Stimulated activated CD4-positive, alpha-beta T cell treated with anti-CD3 and anti-CD28 coated beads, Interleukin-15, amount 100 ng/mL, for 48 hours (primary cell): ENCODE results near the gene NACAD.
A peak's percentile ranks its signal among the peaks of the same experiment; 100 is the strongest.
"Not testable (repeated sequence)": the region's sequence is repeated elsewhere in the genome, so short reads cannot be mapped to it uniquely, and the experiment has no call there.

Experiments used
- DNase-seq, 2 donors: peaks; one replicate each; pipeline ENCODE4 v3.0.0-alpha.2; 2020; ENCODE audit warnings: low read depth in 2 of 2

Gene NACAD

DNA sequence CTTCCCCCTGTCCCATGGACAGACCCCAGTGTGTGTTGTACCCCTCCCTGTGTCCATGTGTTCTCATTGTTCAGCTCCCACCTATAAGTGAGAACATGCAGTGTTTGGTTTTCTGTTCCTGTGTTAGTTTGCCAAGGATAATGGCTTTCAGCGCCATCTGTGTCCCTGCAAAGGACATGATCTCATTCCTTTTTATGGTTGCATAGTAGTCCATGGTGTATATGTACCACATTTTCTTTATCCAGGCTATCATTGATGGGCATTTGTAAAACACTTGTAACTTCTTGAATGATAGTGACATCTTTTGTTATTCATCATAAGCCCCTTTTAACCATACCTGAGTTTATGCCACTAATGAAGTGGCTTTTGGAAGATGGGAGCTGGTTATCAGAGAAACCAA is 25.5 kb upstream of the NACAD start:
- not testable (repeated sequence) for DNase-seq

DNA sequence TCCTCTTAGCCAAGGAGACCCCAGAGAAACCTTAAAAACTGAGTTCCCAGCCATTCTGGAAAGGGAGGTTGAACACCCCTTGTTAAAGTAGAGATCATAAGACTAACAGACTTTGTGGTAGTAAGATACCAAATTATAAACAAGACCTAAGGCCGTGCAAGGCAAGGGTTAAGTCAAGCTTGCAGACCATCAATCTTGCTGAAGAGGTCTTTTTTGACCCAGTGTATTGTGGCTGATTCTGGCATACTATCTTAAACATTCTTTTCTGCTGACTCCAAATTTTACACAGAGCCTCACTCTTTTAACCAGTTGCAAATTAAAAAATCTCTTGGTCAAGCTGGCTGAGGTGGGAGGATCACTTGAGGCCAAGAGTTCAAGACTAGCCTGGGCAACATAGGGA is 23.9 kb upstream of the NACAD start:
- DNase-seq, result no peak

DNA sequence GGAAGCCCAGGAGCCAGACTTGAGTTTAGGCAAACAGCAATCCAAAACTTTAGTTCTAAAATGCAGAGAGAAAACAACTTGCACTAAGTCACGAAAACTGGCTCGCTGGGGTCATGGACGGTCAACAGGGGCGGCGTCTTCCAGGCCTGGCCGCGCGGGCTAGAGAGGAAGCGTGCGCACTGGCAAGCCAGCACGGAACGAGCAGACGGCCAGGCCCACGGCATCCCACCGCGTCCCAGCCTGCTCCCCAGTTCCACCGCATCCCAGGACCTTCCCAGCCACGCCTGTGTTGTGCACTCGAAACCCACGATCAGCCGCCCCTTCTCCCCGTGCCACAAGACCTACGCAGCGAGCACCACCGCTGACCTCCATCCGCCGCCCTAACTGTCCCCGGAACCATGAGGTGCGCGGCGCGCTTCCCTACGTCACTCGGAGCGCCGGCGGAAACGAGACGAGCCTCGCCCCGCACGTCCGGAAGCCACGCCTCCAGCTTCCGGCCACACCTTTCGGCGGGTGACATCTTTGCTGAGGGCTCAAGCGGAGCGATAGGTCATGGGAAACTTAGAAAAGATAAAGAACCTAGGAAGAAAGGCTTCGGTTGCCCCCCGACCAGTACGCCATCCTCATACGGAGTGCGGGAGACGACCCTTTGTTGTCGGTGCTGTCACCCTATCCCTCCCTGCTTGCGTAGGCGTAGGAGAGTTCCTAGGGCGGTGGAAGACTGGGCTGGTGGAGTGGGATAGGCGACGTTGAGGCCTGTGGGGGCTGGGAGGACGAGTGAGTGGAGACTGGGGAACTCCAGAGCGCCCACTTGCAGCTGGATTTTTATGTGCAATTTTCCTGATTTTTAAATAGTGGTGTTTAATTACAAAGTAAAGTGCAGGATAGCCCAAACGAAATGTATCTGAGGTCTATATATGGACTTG is 22.8 kb upstream of the NACAD start, which contains the start of gene TBRG4:
Gene TBRG4, minus strand, starts transcription at position 400 of the 926 bp plus-strand sequence. CDS start 2,460 bp downstream, outside the sequence.
- peak; percentile 86 to 95 for DNase-seq

DNA sequence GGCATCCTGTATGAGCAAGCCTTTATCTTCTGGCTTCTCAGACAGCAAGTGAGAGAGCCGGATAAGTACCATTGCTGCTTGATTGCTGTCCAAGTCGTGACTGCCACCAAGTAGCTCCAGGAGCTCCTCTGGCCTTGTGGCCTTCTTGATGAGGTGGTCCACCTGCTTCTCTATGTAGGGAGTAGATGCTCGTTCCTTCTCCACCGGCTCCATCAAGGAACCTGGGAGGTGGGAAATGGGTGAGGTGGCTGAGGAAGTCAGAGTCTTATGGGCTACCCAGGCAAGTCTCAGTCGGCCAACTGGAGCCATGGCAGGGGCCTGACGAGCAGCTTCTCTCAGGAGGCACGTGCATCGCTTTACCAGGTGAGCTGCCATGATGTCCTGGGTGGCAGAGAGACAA is 20.1 kb upstream of the NACAD start:
- DNase-seq, result no peak

DNA sequence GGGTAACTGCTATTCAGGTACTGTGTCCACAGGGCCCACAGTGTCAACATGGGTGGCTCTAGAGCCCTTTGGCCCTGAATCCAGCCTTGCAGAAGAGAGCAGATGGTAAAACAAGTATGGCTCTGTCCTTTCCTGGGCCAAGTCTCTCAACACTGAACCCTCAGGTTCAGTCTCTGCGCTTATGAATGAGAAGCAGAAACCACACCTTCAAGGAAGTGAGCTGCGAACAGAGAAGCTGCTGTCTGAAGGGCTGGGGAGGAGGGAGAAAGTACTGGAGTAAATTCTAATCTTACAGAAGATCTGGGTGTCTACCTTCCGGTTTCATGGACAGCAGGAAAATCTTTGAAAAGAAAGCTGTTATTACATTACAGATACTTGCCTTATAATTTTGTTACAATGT is 18.6 kb upstream of the NACAD start:
- DNase-seq, result no peak

DNA sequence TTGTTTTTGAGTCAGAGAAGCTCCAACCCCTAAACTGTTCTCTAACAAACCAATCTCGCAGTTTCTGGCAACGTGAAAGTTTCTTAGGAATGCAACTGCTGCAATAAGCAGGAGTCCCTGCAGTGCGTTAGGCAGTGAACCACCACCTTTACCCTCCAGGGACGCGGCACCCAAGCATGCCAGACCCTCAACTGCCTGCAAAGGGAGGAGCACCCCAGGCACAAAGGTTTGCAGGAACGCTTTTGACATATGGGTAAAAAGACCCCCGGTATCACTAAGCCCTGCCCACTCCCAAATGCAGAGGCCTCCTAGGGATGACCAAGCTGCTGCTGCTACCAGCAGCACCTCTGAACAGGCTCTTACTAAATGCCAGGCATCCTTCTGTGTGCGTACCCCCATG is 18.1 kb upstream of the NACAD start:
- DNase-seq, result no peak

DNA sequence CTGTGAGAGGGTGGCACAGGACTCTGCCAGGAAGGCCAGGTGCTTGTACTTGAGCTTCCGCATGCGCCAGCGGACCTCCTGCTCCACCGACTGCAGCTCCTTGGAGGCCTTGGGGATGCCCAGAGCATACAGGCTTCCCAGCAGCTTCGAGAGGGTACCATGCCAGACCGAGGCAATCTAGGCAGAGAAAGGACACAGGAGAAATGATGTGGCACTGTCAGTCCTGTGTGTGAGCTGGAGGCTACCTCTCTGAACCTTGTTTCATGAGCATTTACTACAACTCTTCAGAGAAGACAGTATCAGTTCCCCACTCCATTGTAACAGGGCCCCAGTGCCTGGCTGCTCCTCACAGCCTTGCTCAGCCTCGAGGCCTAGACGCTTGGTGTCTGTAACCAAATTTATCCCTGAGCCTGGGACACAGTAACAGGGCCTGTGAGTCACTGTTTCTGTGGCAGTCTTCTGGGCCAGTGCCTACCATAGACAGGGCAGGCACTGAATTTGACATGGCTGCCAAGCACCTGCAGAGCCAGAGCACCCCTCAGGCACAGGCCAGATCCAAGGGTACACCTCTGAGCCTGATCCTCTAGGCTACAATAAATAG is 16.9 kb upstream of the NACAD start:
- DNase-seq, result no peak

DNA sequence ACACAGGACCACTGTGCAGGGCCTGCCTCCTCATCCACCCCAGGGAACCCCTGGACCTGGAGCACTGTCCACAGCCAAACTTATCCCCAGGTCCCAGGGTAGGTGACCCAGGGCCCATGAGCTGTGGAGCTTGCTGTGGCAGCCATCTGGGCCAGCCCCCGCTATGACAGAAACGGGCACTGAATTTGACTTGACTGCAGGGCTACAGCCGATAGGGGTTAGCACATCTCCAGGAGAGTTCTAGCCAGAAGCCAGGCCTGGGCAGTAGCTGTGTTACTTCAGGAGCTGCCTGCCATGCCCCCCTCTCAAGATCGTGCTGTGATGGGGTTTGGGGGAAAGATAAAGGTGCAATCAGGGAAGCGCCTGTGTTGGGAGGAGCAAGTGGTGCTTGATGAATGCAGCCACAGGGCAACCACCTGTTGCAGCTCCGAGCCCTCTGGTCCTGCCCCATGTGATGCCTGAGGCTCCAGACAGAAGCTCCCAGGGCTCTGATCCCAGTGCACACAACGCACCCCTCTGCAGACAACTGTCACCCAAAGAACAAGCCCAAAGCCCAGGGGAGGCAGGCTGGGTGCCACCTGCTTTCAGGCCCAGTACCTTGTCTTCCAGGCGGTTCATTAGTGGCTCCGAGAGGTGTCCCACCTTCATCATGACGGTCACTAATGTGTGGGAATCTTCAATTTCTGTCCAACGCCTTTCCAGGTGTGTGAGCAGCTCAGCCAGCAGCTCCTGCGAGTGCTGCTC is 16.2 kb upstream of the NACAD start:
- DNase-seq, result no peak

DNA sequence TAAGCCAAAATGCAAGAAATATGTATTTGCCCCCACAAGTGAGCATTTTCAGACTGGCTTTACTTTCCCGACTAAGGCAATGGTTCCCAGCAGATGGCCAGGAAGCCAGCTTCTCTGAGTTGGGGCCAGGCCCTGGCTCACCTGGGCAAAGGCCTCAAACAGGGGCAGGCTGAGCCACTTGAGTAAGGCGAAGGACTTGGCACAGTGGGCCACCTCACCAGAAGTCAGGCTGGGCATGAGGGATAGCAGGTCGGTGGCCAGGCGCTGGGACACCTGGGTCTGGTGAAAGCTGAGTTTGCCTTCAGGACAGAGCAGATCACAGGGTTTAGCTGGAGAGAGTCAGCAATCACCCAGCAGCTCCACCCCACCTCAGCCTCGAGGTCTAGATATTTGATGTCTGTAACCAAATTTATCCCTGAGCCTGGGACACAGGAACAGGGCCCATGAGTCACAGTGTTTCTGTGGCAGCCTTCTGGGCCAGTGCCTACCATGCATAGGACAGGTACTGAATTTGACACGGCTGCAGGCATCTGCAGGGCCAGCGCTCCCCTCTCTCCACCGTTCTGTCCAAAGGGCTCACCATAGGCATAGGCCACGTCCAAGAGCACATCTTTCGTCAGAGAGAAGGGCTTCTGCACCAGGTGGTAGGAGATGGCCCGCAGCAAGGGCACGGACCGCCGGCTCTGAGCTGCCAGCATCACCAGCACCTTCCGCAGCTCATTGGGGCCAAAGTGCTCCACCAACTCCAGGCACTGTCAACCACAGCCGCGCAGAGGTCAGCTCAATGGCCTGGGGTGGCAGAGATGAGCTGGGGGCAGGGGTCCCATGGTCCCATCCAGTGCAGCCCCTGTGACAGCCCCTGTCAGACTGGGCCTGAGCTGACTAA is 15.4 kb upstream of the NACAD start:
- DNase-seq, result no peak

DNA sequence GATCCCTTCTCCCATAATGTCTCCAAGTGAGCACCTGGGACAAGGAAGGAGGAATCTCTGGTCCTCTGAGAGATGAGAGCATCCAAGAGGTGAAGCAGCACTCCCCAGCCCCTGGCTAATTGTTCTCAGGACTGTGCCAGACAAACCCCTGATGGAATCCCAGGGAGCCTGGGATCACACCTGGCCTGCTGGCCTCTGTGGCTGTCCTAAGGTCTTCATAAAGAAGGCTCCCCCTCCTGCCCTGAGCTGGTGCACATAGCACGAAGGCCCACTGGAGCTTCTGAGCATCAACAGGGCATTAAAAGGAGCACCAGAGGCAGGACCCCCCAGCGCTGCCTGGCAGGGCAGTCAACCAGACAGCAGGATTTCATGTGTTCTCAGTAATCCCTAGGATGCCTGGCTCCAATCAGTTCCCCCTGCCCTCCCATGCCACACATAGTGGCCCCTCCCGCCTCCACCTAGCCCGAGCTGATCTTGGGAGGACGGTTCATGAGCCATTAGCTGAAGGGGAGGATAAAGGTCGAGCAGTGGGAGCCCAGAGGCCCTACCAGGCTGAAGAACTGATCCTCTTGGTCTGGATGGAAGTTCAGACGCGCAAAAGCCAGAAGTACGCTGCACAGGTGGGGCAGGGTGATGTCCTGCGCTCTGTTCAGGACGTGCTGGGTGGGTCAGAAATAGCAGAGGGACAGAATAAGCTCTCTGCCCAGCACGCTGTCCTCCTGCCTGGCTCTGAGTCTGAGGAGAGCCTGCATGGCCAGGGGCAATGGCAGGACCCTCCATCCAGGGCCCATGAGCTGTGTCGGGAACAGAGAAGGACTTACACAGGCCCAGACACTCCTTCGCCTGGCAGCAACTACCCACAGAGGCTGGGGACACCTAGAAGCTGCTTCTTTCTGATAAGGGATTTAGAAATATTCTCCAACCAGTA is 14.3 kb upstream of the NACAD start:
- DNase-seq, result no peak

DNA sequence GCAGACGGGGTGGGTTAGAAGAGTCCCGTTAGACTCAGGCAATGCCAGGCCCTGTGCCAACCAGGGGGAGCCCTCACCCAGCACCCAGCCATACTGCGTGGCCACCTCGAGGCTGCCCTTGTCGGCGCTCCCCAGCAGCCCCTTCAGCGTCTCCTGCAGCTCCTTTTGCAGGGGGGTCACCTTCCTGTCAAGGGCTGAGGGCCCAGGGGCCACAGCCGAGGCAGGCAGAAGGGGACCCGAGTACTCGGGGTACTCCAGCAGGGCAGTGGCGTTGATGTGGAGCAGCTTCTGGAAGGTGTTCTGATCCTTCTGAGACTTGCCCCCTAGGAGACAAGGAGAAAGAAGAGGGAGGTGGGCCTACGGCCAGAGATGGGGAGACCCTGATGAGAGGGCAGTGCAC is 13.0 kb upstream of the NACAD start:
- no peak for DNase-seq

DNA sequence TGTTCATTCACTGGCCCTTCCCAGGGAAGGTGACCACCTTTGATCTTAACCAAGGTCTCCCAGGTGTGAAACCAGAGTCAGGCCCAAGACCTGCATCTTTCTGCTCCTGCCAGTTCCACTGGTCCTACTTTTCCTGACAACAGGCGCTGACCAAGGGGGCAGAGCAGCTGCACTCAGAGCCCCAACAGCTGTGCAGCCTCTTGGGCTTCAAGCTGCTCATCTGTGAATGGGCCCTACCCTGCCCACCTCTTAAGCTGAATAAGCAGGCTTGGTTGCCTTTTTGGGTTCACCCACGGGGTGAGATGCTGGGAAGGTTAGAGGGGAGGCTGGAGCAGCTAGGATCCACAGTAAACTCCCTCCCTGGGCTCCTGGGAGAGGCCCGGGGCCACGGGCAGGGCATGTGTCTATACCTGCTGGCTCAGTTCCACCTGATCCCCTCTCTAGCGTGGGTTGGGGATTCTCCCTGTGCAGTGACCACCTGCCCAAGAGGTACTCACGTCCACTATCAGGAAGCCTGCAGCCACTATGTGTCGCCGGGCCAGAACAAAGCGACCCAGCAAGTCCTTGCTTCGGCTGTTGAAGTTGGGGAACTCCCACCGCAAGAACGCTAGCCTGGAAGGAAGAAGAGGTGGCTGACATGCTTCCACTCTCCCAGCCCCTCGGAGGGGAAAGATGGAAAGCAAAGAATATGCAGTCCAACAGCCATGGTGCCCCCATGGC is 12.2 kb upstream of the NACAD start:
- DNase-seq, result no peak

DNA sequence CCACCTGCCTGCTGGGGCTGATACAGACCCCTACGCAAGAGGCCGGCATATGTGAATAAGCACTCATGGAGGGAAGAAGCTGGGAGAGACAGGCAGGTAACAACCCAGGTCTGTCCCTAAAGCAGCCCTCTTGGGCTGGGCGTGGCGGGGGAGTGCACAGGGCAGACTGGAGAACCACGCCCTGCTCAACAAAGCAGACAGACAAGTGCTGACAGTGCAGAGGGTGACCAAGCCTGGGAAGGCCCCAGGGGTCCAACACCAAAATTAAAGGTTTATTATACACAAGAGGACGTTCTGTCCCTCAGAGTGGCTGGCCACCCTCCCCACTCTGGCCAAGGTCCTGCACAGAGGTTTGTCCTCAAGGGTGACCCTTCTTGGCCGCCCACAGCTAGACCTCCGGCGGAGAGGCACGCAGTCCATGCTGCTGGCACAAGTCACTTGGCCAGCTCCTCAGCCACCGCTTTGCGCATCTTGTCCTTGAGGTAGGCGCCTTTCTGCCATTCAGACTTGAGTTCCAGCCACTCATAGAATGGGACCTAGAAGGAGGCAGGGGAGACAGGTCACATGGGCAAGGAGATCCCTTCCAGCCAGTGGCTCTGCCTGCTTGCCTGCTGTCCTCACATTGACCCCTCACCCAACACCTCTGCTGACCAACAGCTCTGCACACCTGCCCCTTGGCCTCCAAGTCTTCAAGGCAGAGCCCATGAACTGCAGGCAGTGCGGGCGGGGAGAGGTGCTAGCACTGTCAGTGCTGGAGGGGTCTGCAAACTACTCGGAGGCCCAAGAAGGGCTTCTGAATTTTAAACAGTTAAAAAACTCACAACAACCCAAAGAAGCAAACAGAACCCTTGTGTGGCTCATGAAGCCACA is 11.4 kb upstream of the NACAD start:
- DNase-seq, result no peak

DNA sequence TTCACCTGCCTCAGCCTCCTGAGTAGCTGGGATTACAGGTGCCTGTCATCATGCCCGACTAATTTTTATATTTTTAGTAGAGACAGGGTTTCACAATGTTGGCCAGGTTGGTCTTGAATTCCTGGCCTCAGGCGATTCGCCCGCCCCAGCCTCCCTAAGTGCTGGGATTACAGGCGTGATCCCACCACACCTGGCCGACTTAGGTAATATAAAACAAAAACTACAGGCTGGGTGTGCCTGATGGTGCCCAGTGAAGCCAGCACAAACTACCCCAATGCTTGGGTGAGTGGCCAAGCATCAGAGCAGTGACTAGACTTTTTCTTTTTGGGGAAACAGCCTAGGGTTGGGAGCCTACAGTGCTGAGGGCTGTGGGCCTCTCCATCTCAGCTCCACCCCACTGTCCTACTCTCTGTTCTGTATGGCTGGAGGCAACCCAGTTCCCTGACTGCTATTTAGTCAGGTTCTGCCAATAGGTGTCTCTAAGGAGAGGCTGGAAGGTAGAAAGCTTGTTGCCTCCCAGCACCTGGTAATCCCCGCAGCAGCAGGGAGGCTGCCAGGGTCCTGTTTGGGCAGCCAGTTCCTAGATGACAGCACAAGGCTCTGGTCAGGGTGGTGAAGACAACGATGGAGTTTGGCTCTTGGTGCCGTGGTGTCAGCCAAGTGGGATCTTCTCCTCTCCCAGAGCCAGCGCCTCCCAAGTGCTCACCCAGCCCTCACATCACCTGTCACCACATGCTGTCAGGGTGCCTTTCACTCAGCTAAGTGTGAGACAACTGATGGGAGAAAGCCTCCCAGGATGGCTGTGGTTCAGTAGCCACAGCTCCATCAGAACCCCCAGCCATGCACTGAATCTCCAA is 10.4 kb upstream of the NACAD start:
- DNase-seq, result no peak

DNA sequence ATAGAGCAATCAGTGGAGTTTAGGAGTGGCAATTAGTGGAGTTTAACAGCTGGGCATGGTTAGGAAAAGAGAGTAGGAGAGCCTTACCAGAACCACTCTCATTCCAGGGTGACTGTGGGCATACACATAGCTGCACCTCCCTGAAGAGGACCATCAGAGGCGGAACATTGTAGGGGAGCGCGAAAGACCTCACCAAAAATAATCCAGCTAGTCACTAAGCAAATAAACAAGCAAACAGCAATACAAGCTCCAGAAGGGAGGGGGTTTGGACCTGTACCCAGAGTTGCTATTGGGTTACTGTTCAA is 4.1 kb upstream of the NACAD start:
- DNase-seq, result no peak

DNA sequence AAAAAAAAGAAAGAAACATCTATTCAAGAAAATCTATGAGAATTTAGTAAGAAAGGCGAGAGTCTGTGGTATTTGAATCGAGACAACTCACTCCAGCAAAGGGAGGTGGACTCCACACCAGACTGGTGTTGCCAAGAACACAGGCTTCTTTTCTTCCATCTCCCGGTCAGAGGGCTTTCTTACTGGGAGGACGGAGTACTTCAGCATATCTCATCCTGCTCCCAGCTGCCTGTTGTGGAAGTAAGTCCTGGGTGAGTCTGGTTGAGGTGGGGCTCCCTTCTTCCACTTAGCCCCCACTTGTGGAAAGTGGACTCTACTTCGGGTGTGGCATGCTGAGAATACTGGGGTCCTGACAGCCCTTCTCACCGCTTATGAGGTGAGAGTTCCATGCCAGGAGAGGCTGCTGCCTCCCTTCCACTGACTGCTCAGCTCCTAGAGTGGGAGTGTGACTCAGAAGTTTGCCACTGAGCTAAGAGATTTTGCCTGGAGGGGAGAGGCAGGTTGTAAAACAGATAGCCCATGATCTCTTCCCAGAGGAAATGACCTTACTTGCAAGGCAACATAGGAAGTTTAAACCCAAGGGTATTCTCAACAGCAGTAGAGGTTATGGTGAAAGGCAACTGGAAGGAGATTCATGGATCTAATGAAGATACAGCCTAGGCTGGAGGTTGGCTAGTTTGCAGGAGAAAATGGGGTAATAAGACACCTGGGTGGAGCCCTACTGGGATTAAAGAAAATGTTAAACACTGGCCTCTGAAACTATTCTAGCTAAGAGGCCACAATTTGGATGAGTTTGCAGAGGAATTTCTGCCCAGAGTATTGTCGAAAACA is 3.5 kb upstream of the NACAD start:
- no peak for DNase-seq

DNA sequence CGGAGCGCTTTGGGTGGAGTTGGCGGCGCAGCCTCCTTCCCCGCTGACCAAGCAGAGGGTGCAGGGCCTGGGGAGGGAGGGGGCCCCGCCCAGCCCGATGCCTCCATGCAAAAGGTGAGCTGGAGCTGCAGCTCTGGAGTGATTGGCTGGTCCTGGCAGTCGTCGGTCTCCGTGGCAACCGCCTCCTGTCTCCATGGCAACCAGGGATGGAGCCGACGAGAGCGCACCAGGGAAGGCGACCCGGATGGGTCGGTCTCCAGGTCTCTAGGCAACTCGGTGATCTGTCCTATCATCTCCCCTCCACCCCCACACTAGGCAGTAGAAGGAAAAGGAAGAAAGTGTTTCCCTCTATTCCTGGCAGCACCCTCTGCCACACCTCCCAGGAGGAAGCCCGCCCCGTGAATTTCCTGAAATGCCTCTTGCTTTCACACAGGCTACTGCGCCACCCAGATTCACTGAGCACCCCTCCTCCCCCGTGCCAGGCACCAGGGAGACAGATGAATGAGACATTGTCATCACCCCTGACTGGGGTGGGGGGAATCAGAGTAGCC is 647 bp upstream of the NACAD start:
- peak; percentile 56 to 59 for DNase-seq
